COLO668 (cell line): Measurements from ENCODE around the gene PIGU.
"Not testable (repeated sequence)": the region's sequence is repeated elsewhere in the genome, so short reads cannot be mapped to it uniquely, and the experiment has no call there.

Experiments
- DNase-seq: peaks from one replicate; lab custom pipeline; 2025; ENCODE audit not compliant: unreplicated experiment; lab: John Stamatoyannopoulos, UW

The PIGU gene

GRCh38 chr20:34663213-34663943 lies 13.5 kb downstream of the PIGU start:
- no peak for DNase-seq

GRCh38 chr20:34661811-34662210 lies 15.1 kb downstream of the PIGU start:
- DNase-seq: not testable (repeated sequence)

GRCh38 chr20:34658654-34659053 lies 18.2 kb downstream of the PIGU start:
- DNase-seq: not testable (repeated sequence)

- DNase-seq: no peak
Measured at GRCh38 chr20:34654207-34654744, 22.6 kb downstream of the PIGU start.

- DNase-seq: no peak
Measured at GRCh38 chr20:34651200-34651599, 25.7 kb downstream of the PIGU start.

GRCh38 chr20:34647737-34648136 lies 29.2 kb downstream of the PIGU start:
- no peak for DNase-seq

- DNase-seq: no peak
Measured at GRCh38 chr20:34644951-34645350, 31.9 kb downstream of the PIGU start.

GRCh38 chr20:34644345-34644744 lies 32.5 kb downstream of the PIGU start:
- no peak for DNase-seq

GRCh38 chr20:34643928-34644327 lies 33.0 kb downstream of the PIGU start:
- no peak for DNase-seq

GRCh38 chr20:34642009-34642408 lies 34.9 kb downstream of the PIGU start:
- no peak for DNase-seq

GRCh38 chr20:34639755-34640222 lies 37.1 kb downstream of the PIGU start:
- peak; percentile 76 for DNase-seq

- no peak for DNase-seq
Measured at GRCh38 chr20:34638532-34638931, 38.4 kb downstream of the PIGU start.

GRCh38 chr20:34638039-34638292 lies 38.9 kb downstream of the PIGU start:
- DNase-seq: no peak

- DNase-seq: no peak
Measured at GRCh38 chr20:34637245-34638038, 39.5 kb downstream of the PIGU start.

GRCh38 chr20:34636648-34637047 lies 40.2 kb downstream of the PIGU start:
- no peak for DNase-seq

- DNase-seq: no peak
Measured at GRCh38 chr20:34634392-34634791, 42.5 kb downstream of the PIGU start.

- no peak for DNase-seq
Measured at GRCh38 chr20:34632870-34633452, 43.9 kb downstream of the PIGU start.

GRCh38 chr20:34629904-34630303 lies 47.0 kb downstream of the PIGU start:
- DNase-seq: no peak

GRCh38 chr20:34629342-34629741 lies 47.5 kb downstream of the PIGU start:
- DNase-seq: no peak

GRCh38 chr20:34628026-34628425 lies 48.9 kb downstream of the PIGU start:
- DNase-seq: no peak

- no peak for DNase-seq
Measured at GRCh38 chr20:34627458-34627857, 49.4 kb downstream of the PIGU start.

- no peak for DNase-seq
Measured at GRCh38 chr20:34626992-34627391, 49.9 kb downstream of the PIGU start.
